HepG2 (cell line): ENCODE measurements around the gene ZNF17.
"Not testable (repeated sequence)": the region's sequence is repeated elsewhere in the genome, so short reads cannot be mapped to it uniquely, and the experiment has no call there.

Experiments
- NFRKB ChIP-seq: fragments of 450-650 bp; IDR thresholded peaks from 2 replicates; pipeline ENCODE4 v1.6.1; 2017
- ZNF180 ChIP-seq: sonication (generic); formaldehyde crosslinking; IDR thresholded peaks from 2 replicates; pipeline ENCODE4 v1.4.0; 2020; ENCODE audit warnings: low read depth, missing genetic modification reagents, borderline replicate concordance
- TF ChIP-seq, protein P1 (sequence below): sonication (generic); formaldehyde crosslinking; IDR thresholded peaks from 2 replicates; pipeline ENCODE4 v1.5.0; 2020; ENCODE audit warnings: mild to moderate bottlenecking, missing genetic modification reagents, moderate library complexity
- TF ChIP-seq, protein P2 (sequence below): sonication (generic); formaldehyde crosslinking; IDR thresholded peaks from 2 replicates; pipeline ENCODE4 v1.5.0; 2020; ENCODE audit warnings: mild to moderate bottlenecking, missing genetic modification reagents

DNA sequence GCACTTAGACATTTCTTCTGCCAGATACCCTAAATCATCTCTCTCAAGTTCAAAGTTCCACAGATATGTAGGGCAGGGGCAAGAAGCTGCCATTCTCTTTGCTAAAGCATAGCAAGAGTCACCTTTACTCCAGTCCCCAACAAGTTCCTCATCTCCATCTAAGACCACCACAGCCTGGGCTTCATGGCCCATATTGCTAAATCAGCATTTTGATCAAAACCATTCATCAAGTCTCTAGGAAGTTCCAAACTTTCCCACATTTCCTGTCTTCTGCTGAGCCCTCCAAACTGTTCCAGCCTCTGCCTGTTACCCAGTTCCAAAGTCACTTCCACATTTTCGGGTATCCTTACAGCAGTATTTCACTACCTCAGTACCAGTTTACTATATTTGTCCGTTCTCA is 36.3 kb upstream of the ZNF17 start:
- TF ChIP-seq NFRKB; ZNF180 (CRISPR knock-in tag): not testable (repeated sequence)
- TF ChIP-seq, protein P1, sequence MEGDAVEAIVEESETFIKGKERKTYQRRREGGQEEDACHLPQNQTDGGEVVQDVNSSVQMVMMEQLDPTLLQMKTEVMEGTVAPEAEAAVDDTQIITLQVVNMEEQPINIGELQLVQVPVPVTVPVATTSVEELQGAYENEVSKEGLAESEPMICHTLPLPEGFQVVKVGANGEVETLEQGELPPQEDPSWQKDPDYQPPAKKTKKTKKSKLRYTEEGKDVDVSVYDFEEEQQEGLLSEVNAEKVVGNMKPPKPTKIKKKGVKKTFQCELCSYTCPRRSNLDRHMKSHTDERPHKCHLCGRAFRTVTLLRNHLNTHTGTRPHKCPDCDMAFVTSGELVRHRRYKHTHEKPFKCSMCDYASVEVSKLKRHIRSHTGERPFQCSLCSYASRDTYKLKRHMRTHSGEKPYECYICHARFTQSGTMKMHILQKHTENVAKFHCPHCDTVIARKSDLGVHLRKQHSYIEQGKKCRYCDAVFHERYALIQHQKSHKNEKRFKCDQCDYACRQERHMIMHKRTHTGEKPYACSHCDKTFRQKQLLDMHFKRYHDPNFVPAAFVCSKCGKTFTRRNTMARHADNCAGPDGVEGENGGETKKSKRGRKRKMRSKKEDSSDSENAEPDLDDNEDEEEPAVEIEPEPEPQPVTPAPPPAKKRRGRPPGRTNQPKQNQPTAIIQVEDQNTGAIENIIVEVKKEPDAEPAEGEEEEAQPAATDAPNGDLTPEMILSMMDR (CRISPR knock-in tag): not testable (repeated sequence)
- TF ChIP-seq, protein P2, sequence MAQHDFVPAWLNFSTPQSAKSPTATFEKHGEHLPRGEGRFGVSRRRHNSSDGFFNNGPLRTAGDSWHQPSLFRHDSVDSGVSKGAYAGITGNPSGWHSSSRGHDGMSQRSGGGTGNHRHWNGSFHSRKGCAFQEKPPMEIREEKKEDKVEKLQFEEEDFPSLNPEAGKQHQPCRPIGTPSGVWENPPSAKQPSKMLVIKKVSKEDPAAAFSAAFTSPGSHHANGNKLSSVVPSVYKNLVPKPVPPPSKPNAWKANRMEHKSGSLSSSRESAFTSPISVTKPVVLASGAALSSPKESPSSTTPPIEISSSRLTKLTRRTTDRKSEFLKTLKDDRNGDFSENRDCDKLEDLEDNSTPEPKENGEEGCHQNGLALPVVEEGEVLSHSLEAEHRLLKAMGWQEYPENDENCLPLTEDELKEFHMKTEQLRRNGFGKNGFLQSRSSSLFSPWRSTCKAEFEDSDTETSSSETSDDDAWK (CRISPR knock-in tag): not testable (repeated sequence)
